HG02678 (cell line): ENCODE measurements around the gene PDCD1.
A peak's percentile ranks its signal among the peaks of the same experiment; 100 is the strongest.

Source experiments
- ATAC-seq: cut with Tn5 transposase; IDR thresholded peaks from one replicate; pipeline ENCODE4 v1.9.1; 2021; ENCODE audit warnings: mild to moderate bottlenecking, moderate library complexity; ENCODE audit not compliant: unreplicated experiment

The PDCD1 gene

GRCh38 chr2:241895712-241896641, 37.3 kb upstream of the PDCD1 start:
- no peak for ATAC-seq

- ATAC-seq: no peak
Observed at GRCh38 chr2:241895427-241895711, 36.7 kb upstream of the PDCD1 start.

- ATAC-seq: no peak
Observed at GRCh38 chr2:241894681-241895426, 36.2 kb upstream of the PDCD1 start.

DNA sequence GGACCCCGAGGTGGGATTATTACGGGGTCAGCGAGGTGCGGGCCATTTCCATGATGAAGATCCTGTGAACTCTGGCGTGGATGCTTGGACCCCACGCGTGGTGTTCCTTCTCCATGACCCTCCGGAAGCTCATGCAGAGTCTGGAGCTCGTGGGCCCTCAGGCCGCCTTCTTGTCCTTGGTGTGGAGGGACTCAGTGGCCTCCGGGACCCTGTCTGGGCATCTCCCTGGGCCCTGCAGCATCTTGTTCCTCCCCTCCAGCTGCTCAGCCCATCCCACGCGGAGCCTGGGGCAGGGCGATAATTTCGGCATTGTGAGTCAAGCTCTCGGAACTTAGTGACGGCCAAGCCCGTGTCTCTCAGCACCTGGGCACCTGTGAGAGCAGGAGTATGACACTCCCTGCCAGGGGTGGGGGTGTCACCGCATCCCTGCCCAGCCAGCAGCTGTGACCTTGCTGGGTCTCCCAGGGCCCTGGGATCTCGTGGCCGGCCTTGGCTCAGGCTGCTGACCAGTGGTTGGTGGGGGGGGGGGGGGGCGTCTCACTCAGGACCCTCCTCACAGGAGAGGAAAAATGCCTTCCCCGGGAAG, 35.5 kb upstream of the PDCD1 start:
- no peak for ATAC-seq

GRCh38 chr2:241893265-241893664, 34.6 kb upstream of the PDCD1 start:
- ATAC-seq: no peak

DNA sequence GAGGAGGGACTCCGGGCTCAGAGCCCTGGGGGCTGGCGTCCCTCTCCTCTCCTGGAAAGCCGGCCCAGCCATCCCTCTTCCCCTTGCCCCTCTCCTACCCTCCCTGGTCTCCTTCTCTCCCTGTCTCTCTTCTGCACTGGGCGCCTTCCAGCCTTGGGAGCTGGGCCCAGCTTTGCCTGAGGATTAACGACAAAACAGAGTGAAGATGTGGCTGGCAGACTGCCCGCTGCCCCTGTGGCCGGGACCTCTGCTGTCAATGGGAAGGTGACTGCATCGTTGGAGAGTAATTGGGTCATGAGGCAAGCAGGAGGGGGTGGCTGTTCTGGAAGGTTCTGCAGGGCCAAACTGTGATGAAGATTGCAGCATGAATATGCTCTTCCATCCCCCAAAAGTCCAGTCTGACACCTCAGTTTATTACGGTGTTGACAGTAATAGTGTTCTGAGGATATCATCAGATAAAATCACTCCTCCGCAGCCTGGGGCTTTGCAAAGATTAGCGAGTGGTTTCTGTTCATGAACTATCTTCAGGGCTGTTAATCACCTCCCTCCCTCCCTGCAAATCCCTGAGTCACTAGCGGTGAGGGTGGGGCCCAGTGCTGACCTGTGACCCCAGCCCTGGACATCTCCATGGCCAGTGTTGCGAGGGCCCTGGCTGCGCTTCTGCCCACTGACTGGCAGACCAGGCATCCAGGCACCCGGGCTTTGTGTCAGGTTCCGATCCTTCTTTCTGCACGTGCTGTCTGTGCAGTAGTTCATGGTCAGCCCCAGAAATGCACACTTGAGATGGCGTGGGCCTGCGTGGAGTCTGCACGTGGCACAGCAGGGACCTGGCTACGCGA, 33.8 kb upstream of the PDCD1 start:
- ATAC-seq: no peak

DNA sequence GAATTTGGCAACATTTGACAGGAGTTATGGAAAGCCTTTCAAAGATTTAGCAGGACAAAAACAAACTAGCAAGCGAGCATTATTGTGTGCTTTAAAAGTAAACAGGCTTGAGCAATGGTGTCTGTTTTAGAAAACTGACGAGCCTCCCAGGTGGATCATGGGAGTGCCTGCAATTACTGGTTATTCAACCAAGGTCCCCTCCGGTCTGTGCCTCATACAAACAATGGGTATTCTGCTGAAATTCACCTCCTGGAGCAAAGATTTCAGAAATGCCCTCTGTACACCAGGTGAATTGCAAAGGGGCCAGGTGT, 33.2 kb upstream of the PDCD1 start:
- ATAC-seq: no peak

- no peak for ATAC-seq
Observed at GRCh38 chr2:241891315-241891987, 32.8 kb upstream of the PDCD1 start.

DNA sequence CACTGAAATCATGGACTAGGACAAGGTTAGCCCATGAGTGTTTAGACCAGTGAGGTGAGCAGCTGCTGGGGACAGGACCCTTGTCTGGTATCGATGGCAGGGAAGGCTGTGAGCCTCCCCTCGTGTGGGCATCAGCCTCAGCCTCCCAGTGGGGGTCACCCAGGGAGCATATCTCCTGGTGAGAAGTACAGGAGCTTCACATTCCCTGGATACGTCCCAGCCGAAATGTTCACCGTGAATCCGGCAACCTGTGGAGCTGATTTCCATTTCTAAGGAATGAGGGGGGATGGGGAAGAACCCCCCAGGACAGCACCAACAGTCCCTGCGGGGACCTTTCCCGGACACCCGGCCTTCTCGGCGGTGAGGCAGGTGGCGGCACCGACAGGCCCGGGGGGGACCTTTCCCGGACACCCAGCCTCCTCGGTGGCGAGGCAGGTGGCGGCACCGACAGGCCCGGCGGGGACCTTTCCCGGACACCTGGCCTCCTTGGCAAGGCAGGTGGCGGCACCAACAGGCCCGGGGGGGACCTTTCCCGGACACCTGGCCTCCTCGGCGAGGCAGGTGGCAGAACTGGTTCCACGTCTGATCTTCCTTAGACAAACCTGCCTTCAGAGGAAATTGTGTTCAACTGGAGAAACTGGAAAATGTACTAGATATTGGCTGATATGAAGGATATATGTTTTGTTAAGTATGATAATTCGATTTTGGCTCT, 32.0 kb upstream of the PDCD1 start:
- no peak for ATAC-seq

DNA sequence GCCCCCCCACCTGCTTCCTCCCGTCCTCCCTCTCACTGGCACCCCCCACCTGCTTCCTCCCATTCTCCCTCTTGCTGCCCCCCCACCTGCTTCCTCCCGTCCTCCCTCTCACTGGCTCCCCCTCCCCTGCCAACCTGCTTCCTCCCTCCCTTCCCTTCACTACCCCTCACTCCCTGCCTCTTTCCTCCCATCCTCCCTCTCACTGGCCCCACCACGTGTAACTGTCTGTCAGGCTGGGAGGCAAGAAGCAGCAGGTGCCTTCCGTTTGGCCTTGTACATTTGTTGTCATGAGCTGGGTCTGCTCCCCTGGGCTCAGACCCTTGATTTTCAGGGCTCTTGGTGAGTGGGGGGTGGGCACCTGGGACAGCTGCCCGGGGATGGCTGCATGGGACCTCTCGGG, 29.9 kb upstream of the PDCD1 start:
- ATAC-seq: no peak

GRCh38 chr2:241887806-241888522, 29.3 kb upstream of the PDCD1 start:
- ATAC-seq: no peak

DNA sequence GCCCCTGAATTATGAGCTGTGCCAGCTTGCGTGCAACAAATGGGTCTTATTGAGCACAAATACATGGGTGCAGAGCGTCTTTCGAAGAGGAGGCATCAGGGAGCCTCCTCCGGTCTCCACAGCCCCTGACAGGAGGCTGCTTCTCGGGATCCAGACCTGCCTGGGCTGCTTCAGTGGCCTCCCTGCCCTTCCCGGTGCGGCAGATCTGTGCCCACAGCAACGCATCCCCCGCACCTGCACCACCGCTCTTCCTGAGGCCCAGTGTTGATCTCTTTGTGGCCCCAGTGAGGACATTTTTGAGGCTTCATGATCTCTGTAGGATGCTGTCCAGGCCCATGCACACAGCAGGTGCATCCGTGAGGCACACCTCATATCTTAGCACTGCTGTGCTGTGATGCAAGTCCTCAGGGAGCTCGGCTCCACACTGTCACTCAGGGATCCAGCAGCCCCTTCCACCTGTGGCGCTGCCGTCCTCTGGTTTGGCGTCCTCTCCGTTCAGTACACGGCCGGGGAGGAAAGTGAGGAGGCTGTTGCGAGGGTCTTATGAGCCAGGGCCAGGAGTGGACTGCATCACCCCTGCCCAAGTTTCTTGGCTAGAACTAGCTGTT, 28.2 kb upstream of the PDCD1 start:
- no peak for ATAC-seq

DNA sequence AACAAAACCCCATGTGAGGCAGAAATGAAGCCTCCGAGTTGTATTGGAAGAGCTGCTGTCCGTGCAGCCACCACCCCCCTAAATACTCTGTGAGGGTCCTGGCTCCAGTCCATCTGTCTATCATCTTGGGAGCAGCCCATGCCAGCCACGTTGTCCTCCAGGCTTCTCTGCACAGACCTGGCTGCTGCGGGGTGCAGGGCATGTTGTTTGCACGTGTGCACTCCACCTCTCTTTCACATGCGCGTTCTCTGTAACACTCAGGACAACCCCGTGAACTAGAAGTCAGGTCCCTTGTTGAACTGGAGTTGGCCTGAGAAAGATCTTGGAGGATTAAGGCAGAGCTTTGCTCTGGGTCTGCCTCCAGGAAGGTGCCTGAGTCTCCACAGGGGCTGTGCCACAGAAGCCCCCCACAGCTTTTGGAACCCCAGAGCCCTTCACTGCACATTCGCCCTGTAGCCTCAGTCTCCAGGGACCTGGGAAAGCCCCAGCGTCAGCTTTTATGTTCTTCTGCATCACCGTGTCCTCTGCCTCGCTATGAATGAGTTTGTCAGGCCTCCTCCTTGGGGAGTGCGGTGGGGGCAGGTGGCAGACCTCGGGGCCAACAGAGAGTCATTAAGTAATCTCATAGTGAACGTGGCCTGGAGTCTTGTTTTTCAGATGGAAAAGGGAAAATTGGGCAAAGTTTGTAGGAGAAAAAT, 27.4 kb upstream of the PDCD1 start:
- ATAC-seq: no peak

DNA sequence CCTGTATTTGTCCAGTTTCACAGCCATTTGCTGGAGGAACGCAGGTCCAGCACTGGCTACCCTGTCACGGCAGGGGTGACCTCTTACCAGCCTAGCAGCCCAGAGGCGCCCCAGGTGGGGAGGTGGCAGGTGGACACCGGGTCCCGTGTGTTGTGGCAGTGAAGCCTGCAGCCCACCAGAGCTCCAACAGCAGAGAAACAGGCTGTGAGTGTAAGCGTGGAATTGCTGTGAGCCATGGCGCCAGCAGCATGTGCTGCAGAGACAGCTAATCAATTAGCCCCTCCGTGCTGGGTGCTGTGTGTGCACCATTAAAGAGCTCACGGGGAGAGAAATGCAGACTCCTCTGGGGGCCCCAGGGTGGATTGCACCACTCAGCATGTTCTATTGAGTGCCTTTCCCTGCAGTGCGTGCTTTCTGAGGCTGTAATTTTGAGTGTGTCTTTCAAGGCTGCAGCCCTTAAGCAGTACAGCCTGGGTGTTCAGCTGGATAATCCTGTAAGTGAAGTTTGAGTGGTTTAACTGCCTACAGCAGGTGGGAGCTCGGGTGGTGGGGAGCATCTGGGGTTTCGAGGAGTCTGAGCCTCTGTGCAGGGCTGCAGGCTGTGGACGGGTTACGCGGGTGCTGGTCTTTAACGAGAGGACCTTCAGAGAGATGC, 26.7 kb upstream of the PDCD1 start:
- no peak for ATAC-seq

GRCh38 chr2:241884951-241885290, 26.2 kb upstream of the PDCD1 start:
- no peak for ATAC-seq

- peak; percentile 58 for ATAC-seq
Observed at GRCh38 chr2:241882091-241882625, 23.5 kb upstream of the PDCD1 start.

GRCh38 chr2:241880311-241881073, 21.8 kb upstream of the PDCD1 start:
- no peak for ATAC-seq
